ENCODE data around the gene LIX1L. TPM values are rescaled to one million over a fixed set of nuclear protein-coding genes. Genes with fewer than 3 reads are reported as not detected.

LIX1L gene
- total and polyA plus RNA-seq, 2 of the 13 experiments (the other 11 are each of a cell fraction or from before 2014, with no cell fraction given): 8.1 to 24.9 TPM

DNA sequence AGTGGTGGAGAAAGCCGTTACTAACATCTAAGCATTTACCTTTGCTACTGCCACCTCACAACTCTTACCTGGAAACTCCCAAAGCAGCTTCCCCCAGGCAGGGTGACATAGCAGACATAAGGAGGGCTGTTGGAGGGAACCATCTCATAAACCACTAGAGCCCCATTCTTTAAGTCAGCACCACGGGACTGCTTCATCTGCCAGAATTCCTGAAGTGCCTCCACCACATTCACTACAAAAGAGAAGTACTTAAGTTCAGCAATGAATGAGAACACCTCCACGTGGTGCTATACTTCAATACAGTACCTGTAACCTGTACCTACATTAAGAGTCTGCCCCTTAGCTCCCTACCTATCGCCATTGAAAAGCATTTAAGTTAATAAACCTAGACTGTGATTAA, 10.3 kb downstream of the LIX1L start:
- no peak for ATAC-seq

GRCh38 chr1:145946477-145946986, 11.3 kb downstream of the LIX1L start:
- H3K9ac ChIP-seq (ENCODE audit: insufficient read depth, low read depth, low read length): no peak overlapping the region
- no peak for DNase-seq (ENCODE audit: low spot score)
- no peak for TF ChIP-seq CC2D1A (CRISPR knock-in tag; IDR thresholded peaks at IDR 0.05)
- peak; percentile 94 for TF ChIP-seq ZKSCAN1 (IDR thresholded peaks at IDR 0.05; ENCODE audit: low read length)
- TF ChIP-seq HNF4A (CRISPR knock-in tag; IDR thresholded peaks at IDR 0.05): peak; percentile 57
- no peak for TF ChIP-seq RORA (CRISPR knock-in tag; IDR thresholded peaks at IDR 0.05)
- no peak overlapping the region for H3K4me2 ChIP-seq (ENCODE audit: low read depth, low read length)
- H3K4me3 ChIP-seq (replicated peaks in 1 of 3; ENCODE audit: insufficient read depth in 1 of 3, low read depth in 2 of 3, low read length in 3 of 3): no peak overlapping the region
- H3K27me3 ChIP-seq (ENCODE audit: control insufficient read depth in 1 of 2, insufficient read depth in 2 of 2, low read length in 2 of 2): no peaks in the 10 kb centered on the region
- H3K36me3 ChIP-seq (replicated peaks in 1 of 2; ENCODE audit: control insufficient read depth in 1 of 2, insufficient read depth in 2 of 2, low read length in 2 of 2): peaks cover 4 to 18% of the 10 kb centered on the region in 2 experiments; a peak in 4 of 5 replicates
- H3K27ac ChIP-seq (ENCODE audit: extremely low read length, insufficient read depth, low read length): no peak overlapping the region
- BruUV-seq (replicated peaks): no TSS peak
- peaks cover 6% of the 10 kb centered on the region for H3K4me1 ChIP-seq (ENCODE audit: insufficient read depth, low read length)
- ATAC-seq: no peak
- FAIRE-seq: no peak
- H2AFZ ChIP-seq (ENCODE audit: low read length): no peak overlapping the region
- H4K20me1 ChIP-seq (ENCODE audit: insufficient read depth, low read length): no peaks in the 10 kb centered on the region
- intact Hi-C loops (cut with micrococcal nuclease; ENCODE audit: unreplicated experiment): no loop called here
- no peaks in the 10 kb centered on the region for H3K9me3 ChIP-seq (ENCODE audit: low read length)
- WGBS (ENCODE audit: low lambda C conversion rate): 85% methylated on average over 4 of the region's 4 CpGs
- POLR2A ChIA-PET: interaction anchor here (1.0 to 1.1 kb wide), 2 partner anchors 9 to 11 kb away, joined by 3 to 4 read pairs; partner anchors contain the start of gene LIX1L
- H3K79me2 ChIP-seq (ENCODE audit: insufficient read depth, low read length): no peaks in the 10 kb centered on the region
- CTCF ChIA-PET (ENCODE audit: low intra/inter-chr PET ratio, low total read pairs): no interaction called here
- in situ Hi-C loops (cut with HindIII; ENCODE audit: extremely low pct_ligation_motif_present, low pct_unique_long_range_greater_than_20kb): no loop called here

More for the DNA sequence above, 10.3 kb downstream of the LIX1L start:
- H3K79me2 ChIP-seq (ENCODE audit: insufficient read depth, low read length): no peaks in the 10 kb centered on the region
- no peak overlapping the region for H3K4me3 ChIP-seq (replicated peaks in 1 of 3; ENCODE audit: insufficient read depth in 1 of 3, low read depth in 2 of 3, low read length in 3 of 3)
- no peaks in the 10 kb centered on the region for H3K27me3 ChIP-seq (ENCODE audit: control insufficient read depth in 1 of 2, insufficient read depth in 2 of 2, low read length in 2 of 2)
- H3K27ac ChIP-seq (ENCODE audit: extremely low read length, insufficient read depth, low read length): no peak overlapping the region
- BruUV-seq (replicated peaks): no TSS peak
- intact Hi-C loops (cut with micrococcal nuclease; ENCODE audit: unreplicated experiment): no loop called here
- FAIRE-seq (no peak), DNase-seq (ENCODE audit: low spot score) (no peak)
- H3K4me1 ChIP-seq (ENCODE audit: insufficient read depth, low read length): peaks cover 6% of the 10 kb centered on the region
- H3K9ac ChIP-seq (ENCODE audit: insufficient read depth, low read depth, low read length): no peak overlapping the region
- no peak for TF ChIP-seq AKAP8 (CRISPR knock-in tag; IDR thresholded peaks at IDR 0.05)
- H3K4me2 ChIP-seq (ENCODE audit: low read depth, low read length): no peak overlapping the region
- ChIA-PET CTCF (ENCODE audit: low intra/inter-chr PET ratio, low total read pairs) (no interaction called here), POLR2A (no interaction called here)
- H3K9me3 ChIP-seq (ENCODE audit: low read length): no peaks in the 10 kb centered on the region
- in situ Hi-C loops (cut with HindIII; ENCODE audit: extremely low pct_ligation_motif_present, low pct_unique_long_range_greater_than_20kb): no loop called here
- no peaks in the 10 kb centered on the region for H4K20me1 ChIP-seq (ENCODE audit: insufficient read depth, low read length)
- 89% methylated on average over 4 of the region's 4 CpGs for WGBS (ENCODE audit: low lambda C conversion rate)
- no peak overlapping the region for H2AFZ ChIP-seq (ENCODE audit: low read length)
- H3K36me3 ChIP-seq (replicated peaks in 1 of 2; ENCODE audit: control insufficient read depth in 1 of 2, insufficient read depth in 2 of 2, low read length in 2 of 2): peaks cover 4 to 10% of the 10 kb centered on the region in 2 experiments; a peak in 4 of 5 replicates

Measured in HepG2 (cell line).